Measurements from ENCODE around the gene MAF. TPM values are rescaled to one million over a fixed set of nuclear protein-coding genes. Genes with fewer than 3 reads are reported as not detected.

Gene MAF
- total RNA-seq, 1 experiment from 2014 or later, result 1.9 TPM

DNA sequence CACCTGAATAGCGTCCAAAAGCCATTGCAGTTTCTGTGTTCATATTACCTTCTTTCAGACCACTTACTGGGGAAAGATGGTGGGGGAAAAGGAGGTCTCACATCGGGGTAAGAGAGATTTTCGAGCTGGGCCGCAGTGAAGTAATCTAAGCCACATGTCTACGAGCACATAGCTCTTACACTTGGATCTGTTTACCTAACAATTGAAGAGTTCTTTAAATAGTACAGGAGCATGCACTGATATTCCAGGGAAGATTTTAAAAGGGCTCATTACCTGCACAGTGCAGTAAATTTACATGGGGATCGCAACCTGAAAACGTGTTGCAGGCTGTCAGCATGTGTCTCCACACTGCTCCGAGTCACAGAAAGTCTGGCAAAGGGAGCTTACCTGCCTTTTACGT is 12.6 kb downstream of the MAF start:
- H3K27me3 ChIP-seq (ENCODE audit: control insufficient read depth, insufficient read depth, low read length), result peaks cover 19% of the 10 kb centered on the region
- no peak overlapping the region for H3K4me3 ChIP-seq (ENCODE audit: insufficient read depth, low read depth, low read length)
- no peaks in the 10 kb centered on the region for H3K36me3 ChIP-seq (replicated peaks; ENCODE audit: control insufficient read depth, insufficient read depth, low read length)
- no peak for DNase-seq

DNA sequence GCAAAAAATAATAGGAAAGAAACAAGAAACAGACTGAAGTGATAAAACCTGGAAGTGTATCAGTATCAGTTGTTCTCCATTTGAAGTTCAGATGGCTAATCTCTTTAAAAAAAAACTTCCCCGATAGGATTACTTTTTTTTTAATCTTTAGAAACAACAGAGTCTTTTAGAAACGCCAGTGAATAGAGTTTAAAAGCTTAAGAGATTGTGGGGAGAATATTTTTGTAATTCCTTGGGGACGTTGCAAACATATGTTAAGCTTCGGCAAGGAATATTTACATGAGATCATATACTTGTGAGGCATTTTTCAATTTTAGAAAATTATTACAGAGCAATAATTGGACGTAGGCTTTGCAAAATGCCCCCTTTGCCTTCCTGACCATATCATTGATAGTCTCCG is 13.2 kb downstream of the MAF start:
- no peak for DNase-seq
- H3K27me3 ChIP-seq (ENCODE audit: control insufficient read depth, insufficient read depth, low read length), result peaks cover 19% of the 10 kb centered on the region
- no peaks in the 10 kb centered on the region for H3K36me3 ChIP-seq (replicated peaks; ENCODE audit: control insufficient read depth, insufficient read depth, low read length)
- H3K4me3 ChIP-seq (ENCODE audit: insufficient read depth, low read depth, low read length), result no peak overlapping the region

DNA sequence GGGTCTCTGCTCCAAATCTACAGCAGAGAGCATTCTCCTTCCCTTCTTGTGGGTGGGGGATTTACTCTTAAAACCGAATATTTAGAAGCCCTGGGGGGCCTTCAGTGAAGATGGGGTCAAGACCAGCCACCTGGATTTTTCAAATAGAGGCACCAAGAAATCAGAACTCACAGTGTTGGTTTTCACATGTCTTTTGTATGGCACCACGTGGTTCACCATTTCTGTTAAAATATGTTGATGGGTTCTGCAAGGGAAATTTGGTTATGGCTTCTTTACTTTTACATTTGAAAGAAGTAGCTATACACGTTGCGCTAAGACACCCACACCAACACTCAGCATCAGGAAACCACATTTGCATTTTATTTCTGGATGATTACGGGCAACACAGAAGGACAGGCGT is 17.7 kb downstream of the MAF start:
- DNase-seq, result no peak
- Histone ChIP-seq H3K4me3 (ENCODE audit: insufficient read depth, low read depth, low read length) (no peak overlapping the region), H3K36me3 (replicated peaks; ENCODE audit: control insufficient read depth, insufficient read depth, low read length) (no peaks in the 10 kb centered on the region), H3K27me3 (ENCODE audit: control insufficient read depth, insufficient read depth, low read length) (no peaks in the 10 kb centered on the region)

DNA sequence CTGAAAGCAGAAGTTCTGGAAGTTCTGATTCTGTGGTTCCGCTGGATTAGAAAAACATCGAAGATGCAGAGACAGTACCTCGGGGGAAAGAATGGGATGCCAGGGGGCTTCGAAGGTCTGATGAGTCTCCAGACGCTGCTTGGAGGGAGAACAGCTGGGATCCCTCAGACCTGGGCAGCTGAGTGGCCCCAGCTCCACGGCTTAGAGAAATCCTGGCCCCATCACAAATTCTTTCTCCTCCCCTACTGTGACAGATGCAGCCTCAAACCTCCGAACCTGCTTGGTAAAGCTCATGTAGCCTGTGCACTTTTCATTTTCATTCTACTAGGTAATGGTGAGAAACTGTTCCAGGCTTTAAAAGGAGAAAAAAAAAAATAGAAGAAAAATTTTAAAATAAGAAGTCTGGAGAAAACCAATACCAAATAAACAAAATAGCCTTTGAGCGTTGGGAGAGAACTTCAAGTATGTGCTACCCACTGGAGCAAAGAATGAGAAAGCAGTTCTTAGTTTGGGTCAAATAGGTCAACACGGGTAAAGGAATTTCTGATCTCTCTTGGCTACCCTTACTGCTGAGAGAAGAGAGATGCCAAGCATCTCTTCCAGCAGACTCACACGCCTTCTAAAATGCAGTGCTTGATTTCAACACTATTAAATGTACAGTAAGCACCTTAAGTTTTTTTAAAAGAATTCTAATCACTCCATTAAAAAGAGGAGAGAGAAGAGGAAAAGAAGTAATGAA is 19.9 kb downstream of the MAF start:
- no peak overlapping the region for H3K4me3 ChIP-seq (ENCODE audit: insufficient read depth, low read depth, low read length)
- H3K27me3 ChIP-seq (ENCODE audit: control insufficient read depth, insufficient read depth, low read length), result no peaks in the 10 kb centered on the region
- DNase-seq, result no peak
- H3K36me3 ChIP-seq (replicated peaks; ENCODE audit: control insufficient read depth, insufficient read depth, low read length), result no peaks in the 10 kb centered on the region

DNA sequence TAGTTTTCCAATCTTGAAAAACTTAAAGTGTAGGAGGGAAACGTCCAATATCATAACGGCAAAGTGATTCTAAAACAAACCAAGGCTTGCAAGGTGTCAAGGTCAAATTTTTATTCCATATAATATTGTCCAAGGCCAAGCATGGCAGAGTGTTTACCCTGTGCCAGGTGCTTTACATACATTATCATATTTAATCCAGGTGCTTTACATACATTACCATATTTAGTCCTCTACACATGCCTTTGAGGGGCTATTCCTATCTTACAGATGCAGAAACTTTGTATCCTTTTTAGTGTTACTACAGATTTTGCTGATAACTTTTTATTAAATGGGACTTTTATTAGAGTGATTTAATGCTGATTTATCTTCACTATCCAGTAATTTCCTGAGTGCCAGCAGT is 23.9 kb downstream of the MAF start:
- no peak for DNase-seq
- Histone ChIP-seq H3K4me3 (ENCODE audit: insufficient read depth, low read depth, low read length) (no peak overlapping the region), H3K36me3 (replicated peaks; ENCODE audit: control insufficient read depth, insufficient read depth, low read length) (no peaks in the 10 kb centered on the region), H3K27me3 (ENCODE audit: control insufficient read depth, insufficient read depth, low read length) (no peaks in the 10 kb centered on the region)

DNA sequence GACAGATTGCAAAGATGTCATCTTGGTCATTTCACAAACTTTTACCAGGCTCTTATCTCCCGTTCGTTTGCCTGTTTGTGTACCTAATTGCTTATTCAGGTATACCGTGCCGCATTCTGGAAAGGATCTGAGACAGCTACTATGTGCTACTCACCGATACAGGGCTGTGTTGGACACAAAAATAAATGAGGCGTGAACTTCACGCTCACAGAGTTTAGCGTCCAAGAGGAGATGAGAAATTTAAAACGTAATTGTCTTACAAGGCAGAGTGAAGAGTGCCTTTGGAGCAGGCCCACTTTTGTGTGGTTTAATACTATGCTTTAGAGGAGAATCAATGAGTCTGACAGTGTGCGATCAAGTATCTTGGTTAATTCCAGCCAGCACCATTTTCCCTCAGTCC is 26.7 kb downstream of the MAF start:
- Histone ChIP-seq H3K36me3 (replicated peaks; ENCODE audit: control insufficient read depth, insufficient read depth, low read length) (no peaks in the 10 kb centered on the region), H3K27me3 (ENCODE audit: control insufficient read depth, insufficient read depth, low read length) (no peaks in the 10 kb centered on the region), H3K4me3 (ENCODE audit: insufficient read depth, low read depth, low read length) (no peak overlapping the region)
- no peak for DNase-seq

DNA sequence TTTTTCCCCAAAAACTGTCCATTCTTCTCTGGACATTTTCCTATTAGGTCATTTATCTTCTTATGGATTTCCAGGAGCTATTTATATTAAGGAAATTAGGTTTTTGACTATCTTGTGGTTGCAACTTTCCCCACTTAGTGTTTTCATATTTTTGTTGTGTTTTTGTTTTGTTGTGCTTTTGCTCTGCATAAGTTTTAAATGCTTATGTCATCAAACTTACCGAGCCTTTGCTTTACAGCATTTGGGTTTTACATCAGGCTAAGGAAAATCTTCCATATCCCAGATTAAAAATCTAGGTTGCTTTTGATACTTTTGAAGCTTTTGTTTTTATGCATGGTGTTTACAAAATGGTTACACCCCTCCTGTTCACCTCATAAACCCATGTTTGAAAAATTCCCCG is 27.5 kb downstream of the MAF start:
- no peak overlapping the region for H3K4me3 ChIP-seq (ENCODE audit: insufficient read depth, low read depth, low read length)
- H3K27me3 ChIP-seq (ENCODE audit: control insufficient read depth, insufficient read depth, low read length), result no peaks in the 10 kb centered on the region
- no peak for DNase-seq
- no peaks in the 10 kb centered on the region for H3K36me3 ChIP-seq (replicated peaks; ENCODE audit: control insufficient read depth, insufficient read depth, low read length)

DNA sequence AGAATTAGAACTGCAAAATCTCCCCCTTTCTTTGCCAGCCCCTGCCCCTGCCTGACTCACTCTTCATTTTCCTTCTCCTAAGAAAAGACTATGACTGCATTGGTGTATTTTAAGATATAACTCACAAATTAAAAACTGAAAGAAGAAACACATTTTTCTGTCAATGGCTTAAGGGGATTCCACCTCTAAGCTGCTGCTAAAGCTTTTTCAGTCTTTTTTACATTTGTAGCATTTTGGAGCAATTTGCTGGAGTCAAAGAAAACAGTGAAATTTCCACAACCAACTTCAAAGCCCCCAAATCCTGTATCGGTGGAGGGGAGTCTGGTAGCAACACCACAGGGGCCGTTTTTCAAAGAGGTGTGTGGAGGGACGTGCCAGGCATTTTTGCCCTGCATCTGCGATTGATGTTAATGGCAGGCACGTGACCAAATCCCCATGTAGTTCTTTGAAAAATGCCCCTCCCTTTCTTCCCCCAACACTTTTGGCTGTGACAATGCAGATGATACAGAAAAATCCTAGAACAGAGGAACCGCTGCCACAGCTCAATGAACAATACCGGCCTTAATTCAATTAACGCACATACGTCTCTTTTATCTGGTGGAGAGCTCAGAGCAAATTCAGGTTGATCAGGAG is 28.5 kb downstream of the MAF start:
- no peak overlapping the region for H3K4me3 ChIP-seq (ENCODE audit: insufficient read depth, low read depth, low read length)
- DNase-seq, result no peak

DNA sequence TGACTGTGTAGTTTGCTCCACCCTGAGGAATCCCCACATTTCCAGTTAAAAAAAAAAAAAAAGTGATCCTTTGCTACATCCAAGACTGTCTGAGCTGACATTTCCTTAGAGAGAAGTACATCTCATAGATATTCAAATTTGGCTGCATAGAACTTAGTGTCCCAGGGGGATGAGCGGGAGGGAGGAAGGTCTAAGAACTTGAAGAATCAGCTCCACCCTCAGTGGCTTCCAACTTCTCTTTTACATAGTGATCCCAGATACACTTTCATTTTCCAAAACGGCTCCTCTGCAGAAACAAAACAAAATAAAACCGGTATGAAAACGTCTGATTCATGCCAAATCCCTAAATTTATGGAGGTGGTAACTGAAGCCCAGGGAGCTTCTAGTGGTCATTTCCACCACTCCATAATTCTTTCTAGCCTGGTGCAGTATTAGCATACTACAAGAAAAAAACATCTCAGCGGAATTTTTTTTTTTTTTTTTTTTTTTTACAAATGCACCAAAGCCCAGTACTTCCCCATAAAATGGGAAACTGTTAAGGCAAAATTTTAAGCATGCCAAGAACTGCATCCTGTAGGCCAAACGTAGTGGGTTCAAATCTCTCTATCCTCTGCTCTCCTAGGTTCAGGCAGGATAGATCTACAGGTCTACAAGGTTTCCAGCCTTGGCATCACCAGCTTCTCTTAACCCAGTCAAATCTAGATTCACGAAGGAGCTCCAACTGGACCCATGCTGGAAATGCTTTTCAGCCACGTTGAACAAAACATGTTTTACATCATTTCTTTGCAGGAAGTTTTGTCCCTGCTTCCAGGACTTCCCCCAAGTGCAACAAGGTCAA is 29.3 kb downstream of the MAF start:
- no peaks in the 10 kb centered on the region for H3K27me3 ChIP-seq (ENCODE audit: control insufficient read depth, insufficient read depth, low read length)

More for the DNA sequence above, 28.5 kb downstream of the MAF start:
- H3K36me3 ChIP-seq (replicated peaks; ENCODE audit: control insufficient read depth, insufficient read depth, low read length), result no peaks in the 10 kb centered on the region
- H3K27me3 ChIP-seq (ENCODE audit: control insufficient read depth, insufficient read depth, low read length), result no peaks in the 10 kb centered on the region

DNA sequence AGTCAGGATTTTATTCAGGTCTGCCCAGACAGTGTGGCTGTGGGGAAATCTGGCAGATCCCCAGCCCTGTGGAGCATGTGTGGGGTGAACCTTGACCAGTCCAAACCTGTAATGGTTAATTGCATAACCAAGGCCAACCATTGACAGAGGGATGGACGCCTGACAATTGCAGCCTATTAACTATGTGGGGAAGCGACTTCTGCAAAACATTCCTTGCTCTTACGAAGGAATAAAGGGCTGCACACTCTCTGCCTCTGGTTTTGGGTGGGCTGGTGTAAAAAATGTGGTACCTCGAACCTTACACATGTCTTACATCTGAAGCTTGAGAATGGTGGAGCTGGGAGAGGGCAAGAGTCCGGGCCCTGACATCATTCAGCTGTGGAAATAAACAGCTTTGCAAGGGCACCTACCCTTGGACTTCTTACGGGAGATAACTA is 35.8 kb downstream of the MAF start:
- no peaks in the 10 kb centered on the region for H3K27me3 ChIP-seq (ENCODE audit: control insufficient read depth, insufficient read depth, low read length)
- DNase-seq, result no peak
- H3K4me3 ChIP-seq (ENCODE audit: insufficient read depth, low read depth, low read length), result no peak overlapping the region
- no peaks in the 10 kb centered on the region for H3K36me3 ChIP-seq (replicated peaks; ENCODE audit: control insufficient read depth, insufficient read depth, low read length)

More for the DNA sequence above, 29.3 kb downstream of the MAF start:
- DNase-seq, result no peak
- H3K36me3 ChIP-seq (replicated peaks; ENCODE audit: control insufficient read depth, insufficient read depth, low read length), result no peaks in the 10 kb centered on the region
- no peak overlapping the region for H3K4me3 ChIP-seq (ENCODE audit: insufficient read depth, low read depth, low read length)

DNA sequence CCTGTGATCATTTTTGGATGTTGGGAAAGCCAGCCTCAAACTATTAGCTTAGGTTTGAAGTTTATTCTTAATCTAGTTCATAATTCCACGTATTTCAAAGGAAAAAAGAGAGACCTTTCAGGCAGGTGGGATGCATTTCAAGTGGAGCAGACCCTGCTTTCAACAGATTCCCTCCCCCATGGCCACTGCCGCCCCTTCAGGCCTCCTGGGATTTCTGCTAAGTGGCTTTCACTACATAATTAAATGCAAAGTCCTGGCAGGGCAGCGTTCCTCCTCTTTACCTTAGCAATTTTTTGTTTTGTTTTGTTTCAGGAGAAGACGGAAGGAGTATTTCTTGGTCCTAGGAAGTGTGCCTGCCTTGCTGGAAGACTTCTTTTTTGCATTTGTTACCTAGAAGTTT is 36.6 kb downstream of the MAF start:
- Histone ChIP-seq H3K27me3 (ENCODE audit: control insufficient read depth, insufficient read depth, low read length) (no peaks in the 10 kb centered on the region), H3K4me3 (ENCODE audit: insufficient read depth, low read depth, low read length) (no peak overlapping the region), H3K36me3 (replicated peaks; ENCODE audit: control insufficient read depth, insufficient read depth, low read length) (no peaks in the 10 kb centered on the region)
- DNase-seq, result no peak

DNA sequence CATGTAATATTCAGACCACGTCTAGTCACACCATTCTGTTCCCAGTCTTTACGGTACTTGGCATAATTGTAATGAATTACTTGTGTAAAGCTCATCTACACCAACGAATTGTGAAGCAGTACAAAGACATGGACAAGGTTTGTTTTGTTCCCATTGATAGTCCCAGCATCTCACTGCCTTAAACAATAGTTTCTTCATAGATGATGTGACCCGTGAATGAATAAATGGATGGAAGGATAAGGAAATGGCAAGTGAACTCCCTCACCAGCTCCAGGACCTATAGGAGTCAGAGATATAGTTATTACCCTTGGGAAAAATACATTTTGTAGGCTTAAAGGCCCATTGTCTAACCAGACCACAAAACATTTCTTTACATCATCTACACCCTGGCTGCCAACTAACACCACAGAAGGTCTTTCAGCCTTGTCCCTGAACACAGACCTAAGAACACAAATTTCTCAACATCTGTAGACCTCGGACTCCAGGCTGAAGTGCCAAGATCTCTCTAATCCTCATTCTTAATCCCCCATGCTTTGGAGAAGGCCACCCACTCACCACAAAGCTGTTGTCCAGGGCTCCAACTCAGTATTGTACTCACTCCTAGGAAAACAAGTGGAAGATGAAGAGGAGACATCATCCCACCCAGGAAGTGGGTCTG is 38.2 kb downstream of the MAF start:
- H3K27me3 ChIP-seq (ENCODE audit: control insufficient read depth, insufficient read depth, low read length), result no peaks in the 10 kb centered on the region
- H3K36me3 ChIP-seq (replicated peaks; ENCODE audit: control insufficient read depth, insufficient read depth, low read length), result no peaks in the 10 kb centered on the region
- H3K4me3 ChIP-seq (ENCODE audit: insufficient read depth, low read depth, low read length), result no peak overlapping the region
- no peak for DNase-seq

DNA sequence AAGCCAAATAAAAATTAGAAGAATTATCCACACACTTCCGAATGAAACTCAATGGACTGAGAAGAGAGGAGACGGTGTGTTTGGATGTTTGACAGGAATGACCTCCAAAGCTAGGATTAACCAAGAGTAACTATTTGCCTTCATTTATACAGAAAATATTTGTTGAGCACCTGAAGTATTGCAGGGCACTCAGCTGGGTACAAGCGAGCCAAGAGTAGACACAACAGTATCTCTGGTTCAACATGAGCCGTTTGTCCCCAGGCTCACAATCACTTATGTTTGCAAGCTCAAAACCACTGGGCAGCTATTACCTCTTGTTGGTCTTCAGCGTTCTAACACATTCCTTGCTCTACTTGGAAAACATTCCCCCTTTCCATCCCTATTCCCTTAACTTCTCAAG is 38.8 kb downstream of the MAF start:
- Histone ChIP-seq H3K27me3 (ENCODE audit: control insufficient read depth, insufficient read depth, low read length) (no peaks in the 10 kb centered on the region), H3K36me3 (replicated peaks; ENCODE audit: control insufficient read depth, insufficient read depth, low read length) (no peaks in the 10 kb centered on the region), H3K4me3 (ENCODE audit: insufficient read depth, low read depth, low read length) (no peak overlapping the region)
- no peak for DNase-seq

DNA sequence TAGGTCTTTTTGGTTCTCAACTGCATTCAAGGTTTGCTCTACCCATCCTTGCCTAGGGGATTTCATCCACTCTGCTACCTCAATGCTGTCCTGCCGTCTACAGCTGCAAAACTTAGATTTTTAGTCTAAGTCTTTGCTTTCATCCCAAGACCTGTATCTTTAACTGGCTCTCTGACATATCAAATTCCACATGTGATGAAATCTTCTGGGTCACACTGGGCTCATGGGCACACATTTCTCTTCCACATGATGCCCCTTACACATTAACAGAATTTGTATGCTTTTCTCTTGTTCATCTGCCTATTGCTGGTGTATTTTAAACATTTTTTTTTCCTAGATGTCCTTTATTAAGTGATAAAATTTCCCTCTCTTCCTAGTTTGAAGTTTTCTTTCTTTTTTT is 39.6 kb downstream of the MAF start:
- H3K27me3 ChIP-seq (ENCODE audit: control insufficient read depth, insufficient read depth, low read length), result no peaks in the 10 kb centered on the region
- H3K4me3 ChIP-seq (ENCODE audit: insufficient read depth, low read depth, low read length), result no peak overlapping the region

More for the DNA sequence above, 39.6 kb downstream of the MAF start:
- no peak for DNase-seq
- H3K36me3 ChIP-seq (replicated peaks; ENCODE audit: control insufficient read depth, insufficient read depth, low read length), result no peaks in the 10 kb centered on the region
